WTC11 (cell line): Measurements from ENCODE around the gene RASGRF2.

Source experiments
- CTCF ChIP-seq: fragments of 200-600 bp; IDR thresholded peaks from 2 replicates; pipeline ENCODE4 v1.8.0; 2022; ENCODE audit warnings: antibody characterized with exemption
- FOXJ3 ChIP-seq: sonication (generic); formaldehyde crosslinking; IDR thresholded peaks from 2 replicates; pipeline ENCODE4 v1.9.0; 2021; ENCODE audit warnings: missing genetic modification reagents, mild to moderate bottlenecking, borderline replicate concordance
- SP1 ChIP-seq: sonication (generic); formaldehyde crosslinking; conservative IDR thresholded peaks from 2 replicates; pipeline ENCODE4 v1.8.1; 2022; ENCODE audit warnings: missing genetic modification reagents
- TCF7 ChIP-seq: sonication (generic); formaldehyde crosslinking; IDR thresholded peaks from 2 replicates; pipeline ENCODE4 v1.8.0; 2022; ENCODE audit warnings: mild to moderate bottlenecking, low read depth, missing genetic modification reagents, moderate library complexity
- TEAD4 ChIP-seq: sonication (generic); formaldehyde crosslinking; IDR thresholded peaks from 2 replicates; pipeline ENCODE4 v1.8.0; 2022; ENCODE audit warnings: mild to moderate bottlenecking, missing genetic modification reagents
- TP53 ChIP-seq: sonication (generic); formaldehyde crosslinking; IDR thresholded peaks from 2 replicates; pipeline ENCODE4 v1.8.1; 2023; ENCODE audit warnings: mild to moderate bottlenecking, missing genetic modification reagents
- ZNF416 ChIP-seq: fragments of 250-450 bp; sonication (Bioruptor Pico); IDR thresholded peaks from 2 replicates; pipeline ENCODE4 v1.9.0; 2021; ENCODE audit warnings: mild to moderate bottlenecking, inconsistent platforms
- TF ChIP-seq, protein P1 (sequence below): sonication (generic); formaldehyde crosslinking; IDR thresholded peaks from 2 replicates; pipeline ENCODE4 v1.8.0; 2022; ENCODE audit warnings: mild to moderate bottlenecking, missing genetic modification reagents
- TF ChIP-seq, protein P2 (sequence below): sonication (generic); formaldehyde crosslinking; conservative IDR thresholded peaks from 2 replicates; pipeline ENCODE4 v1.8.1; 2022; ENCODE audit warnings: mild to moderate bottlenecking, missing genetic modification reagents
- TF ChIP-seq, protein P3 (sequence below): sonication (generic); formaldehyde crosslinking; IDR thresholded peaks from 2 replicates; pipeline ENCODE4 v1.8.1; 2023; ENCODE audit warnings: mild to moderate bottlenecking, missing genetic modification reagents, borderline replicate concordance
- TF ChIP-seq, protein P4 (sequence below): sonication (generic); formaldehyde crosslinking; IDR thresholded peaks from 2 replicates; pipeline ENCODE4 v1.8.0; 2022; ENCODE audit warnings: mild to moderate bottlenecking, missing genetic modification reagents
- TF ChIP-seq, protein P5 (sequence below): sonication (generic); formaldehyde crosslinking; IDR thresholded peaks from 2 replicates; pipeline ENCODE4 v1.8.1; 2022; ENCODE audit warnings: low read depth, missing genetic modification reagents, borderline replicate concordance
- TF ChIP-seq, protein P6 (sequence below): sonication (generic); formaldehyde crosslinking; IDR thresholded peaks from 2 replicates; pipeline ENCODE4 v1.8.0; 2022; ENCODE audit warnings: mild to moderate bottlenecking, missing genetic modification reagents

DNA sequence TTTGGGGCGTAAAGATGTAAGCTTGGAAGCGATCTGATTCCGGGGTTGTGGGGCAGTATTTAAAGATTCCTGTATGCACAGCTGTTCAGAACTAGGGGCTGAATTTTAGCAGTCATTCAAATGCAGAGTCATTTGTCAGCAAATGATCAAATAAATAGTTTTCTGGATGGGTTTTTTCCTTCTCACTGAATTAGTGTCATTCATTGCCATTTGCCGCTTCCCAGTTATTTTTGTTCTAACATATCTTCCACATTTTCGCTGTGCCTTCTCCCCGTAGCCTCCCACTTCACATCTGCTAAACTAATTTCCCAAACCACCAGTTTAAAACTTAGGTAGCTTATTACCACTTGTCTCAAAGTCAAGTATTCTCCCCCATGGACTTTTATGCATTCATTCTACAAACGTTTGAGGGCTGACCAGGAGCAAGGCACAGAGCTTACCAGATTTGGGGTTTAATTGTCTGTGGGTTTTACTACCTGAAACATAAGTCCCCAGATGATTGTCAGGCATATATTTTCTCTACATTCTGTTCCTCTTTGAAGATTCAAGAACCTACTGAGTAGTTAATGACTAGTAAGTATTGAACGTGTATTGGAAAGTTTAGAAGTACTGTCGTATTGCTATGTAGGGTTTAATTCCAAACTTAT is 231.7 kb downstream of the RASGRF2 start:
- TF ChIP-seq, protein P1, sequence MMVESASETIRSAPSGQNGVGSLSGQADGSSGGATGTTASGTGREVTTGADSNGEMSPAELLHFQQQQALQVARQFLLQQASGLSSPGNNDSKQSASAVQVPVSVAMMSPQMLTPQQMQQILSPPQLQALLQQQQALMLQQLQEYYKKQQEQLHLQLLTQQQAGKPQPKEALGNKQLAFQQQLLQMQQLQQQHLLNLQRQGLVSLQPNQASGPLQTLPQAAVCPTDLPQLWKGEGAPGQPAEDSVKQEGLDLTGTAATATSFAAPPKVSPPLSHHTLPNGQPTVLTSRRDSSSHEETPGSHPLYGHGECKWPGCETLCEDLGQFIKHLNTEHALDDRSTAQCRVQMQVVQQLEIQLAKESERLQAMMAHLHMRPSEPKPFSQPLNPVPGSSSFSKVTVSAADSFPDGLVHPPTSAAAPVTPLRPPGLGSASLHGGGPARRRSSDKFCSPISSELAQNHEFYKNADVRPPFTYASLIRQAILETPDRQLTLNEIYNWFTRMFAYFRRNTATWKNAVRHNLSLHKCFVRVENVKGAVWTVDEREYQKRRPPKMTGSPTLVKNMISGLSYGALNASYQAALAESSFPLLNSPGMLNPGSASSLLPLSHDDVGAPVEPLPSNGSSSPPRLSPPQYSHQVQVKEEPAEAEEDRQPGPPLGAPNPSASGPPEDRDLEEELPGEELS (CRISPR knock-in tag) = no peak
- TF ChIP-seq CTCF (no peak), ZNF416 (no peak), TCF7 (CRISPR knock-in tag) (no peak), TP53 (CRISPR knock-in tag) (no peak), SP1 (CRISPR knock-in tag) (no peak), FOXJ3 (CRISPR knock-in tag) (no peak), TEAD4 (CRISPR knock-in tag) (no peak)
- TF ChIP-seq, protein P2, sequence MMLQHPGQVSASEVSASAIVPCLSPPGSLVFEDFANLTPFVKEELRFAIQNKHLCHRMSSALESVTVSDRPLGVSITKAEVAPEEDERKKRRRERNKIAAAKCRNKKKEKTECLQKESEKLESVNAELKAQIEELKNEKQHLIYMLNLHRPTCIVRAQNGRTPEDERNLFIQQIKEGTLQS = no peak
- TF ChIP-seq, protein P3, sequence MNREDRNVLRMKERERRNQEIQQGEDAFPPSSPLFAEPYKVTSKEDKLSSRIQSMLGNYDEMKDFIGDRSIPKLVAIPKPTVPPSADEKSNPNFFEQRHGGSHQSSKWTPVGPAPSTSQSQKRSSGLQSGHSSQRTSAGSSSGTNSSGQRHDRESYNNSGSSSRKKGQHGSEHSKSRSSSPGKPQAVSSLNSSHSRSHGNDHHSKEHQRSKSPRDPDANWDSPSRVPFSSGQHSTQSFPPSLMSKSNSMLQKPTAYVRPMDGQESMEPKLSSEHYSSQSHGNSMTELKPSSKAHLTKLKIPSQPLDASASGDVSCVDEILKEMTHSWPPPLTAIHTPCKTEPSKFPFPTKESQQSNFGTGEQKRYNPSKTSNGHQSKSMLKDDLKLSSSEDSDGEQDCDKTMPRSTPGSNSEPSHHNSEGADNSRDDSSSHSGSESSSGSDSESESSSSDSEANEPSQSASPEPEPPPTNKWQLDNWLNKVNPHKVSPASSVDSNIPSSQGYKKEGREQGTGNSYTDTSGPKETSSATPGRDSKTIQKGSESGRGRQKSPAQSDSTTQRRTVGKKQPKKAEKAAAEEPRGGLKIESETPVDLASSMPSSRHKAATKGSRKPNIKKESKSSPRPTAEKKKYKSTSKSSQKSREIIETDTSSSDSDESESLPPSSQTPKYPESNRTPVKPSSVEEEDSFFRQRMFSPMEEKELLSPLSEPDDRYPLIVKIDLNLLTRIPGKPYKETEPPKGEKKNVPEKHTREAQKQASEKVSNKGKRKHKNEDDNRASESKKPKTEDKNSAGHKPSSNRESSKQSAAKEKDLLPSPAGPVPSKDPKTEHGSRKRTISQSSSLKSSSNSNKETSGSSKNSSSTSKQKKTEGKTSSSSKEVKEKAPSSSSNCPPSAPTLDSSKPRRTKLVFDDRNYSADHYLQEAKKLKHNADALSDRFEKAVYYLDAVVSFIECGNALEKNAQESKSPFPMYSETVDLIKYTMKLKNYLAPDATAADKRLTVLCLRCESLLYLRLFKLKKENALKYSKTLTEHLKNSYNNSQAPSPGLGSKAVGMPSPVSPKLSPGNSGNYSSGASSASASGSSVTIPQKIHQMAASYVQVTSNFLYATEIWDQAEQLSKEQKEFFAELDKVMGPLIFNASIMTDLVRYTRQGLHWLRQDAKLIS (CRISPR knock-in tag) = no peak
- TF ChIP-seq, protein P4, sequence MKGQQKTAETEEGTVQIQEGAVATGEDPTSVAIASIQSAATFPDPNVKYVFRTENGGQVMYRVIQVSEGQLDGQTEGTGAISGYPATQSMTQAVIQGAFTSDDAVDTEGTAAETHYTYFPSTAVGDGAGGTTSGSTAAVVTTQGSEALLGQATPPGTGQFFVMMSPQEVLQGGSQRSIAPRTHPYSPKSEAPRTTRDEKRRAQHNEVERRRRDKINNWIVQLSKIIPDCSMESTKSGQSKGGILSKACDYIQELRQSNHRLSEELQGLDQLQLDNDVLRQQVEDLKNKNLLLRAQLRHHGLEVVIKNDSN (CRISPR knock-in tag) = no peak
- TF ChIP-seq, protein P5, sequence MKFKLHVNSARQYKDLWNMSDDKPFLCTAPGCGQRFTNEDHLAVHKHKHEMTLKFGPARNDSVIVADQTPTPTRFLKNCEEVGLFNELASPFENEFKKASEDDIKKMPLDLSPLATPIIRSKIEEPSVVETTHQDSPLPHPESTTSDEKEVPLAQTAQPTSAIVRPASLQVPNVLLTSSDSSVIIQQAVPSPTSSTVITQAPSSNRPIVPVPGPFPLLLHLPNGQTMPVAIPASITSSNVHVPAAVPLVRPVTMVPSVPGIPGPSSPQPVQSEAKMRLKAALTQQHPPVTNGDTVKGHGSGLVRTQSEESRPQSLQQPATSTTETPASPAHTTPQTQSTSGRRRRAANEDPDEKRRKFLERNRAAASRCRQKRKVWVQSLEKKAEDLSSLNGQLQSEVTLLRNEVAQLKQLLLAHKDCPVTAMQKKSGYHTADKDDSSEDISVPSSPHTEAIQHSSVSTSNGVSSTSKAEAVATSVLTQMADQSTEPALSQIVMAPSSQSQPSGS (CRISPR knock-in tag) = no peak
- TF ChIP-seq, protein P6, sequence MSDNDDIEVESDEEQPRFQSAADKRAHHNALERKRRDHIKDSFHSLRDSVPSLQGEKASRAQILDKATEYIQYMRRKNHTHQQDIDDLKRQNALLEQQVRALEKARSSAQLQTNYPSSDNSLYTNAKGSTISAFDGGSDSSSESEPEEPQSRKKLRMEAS (CRISPR knock-in tag) = no peak
